Caco-2 (cell line): Measurements from ENCODE around the gene SCAND1. TPM values are rescaled to one million over a fixed set of nuclear protein-coding genes. Genes with fewer than 3 reads are reported as not detected.

Experiments
- BruUV-seq: library from RNA; stranded (reverse); fragments of 400-500 nt; replicated peaks from 2 replicates; lab custom pipeline; 2021; lab: Mats Ljungman, UMichigan
- CTCF ChIA-PET: fragments of 300-600 bp; sonication (Branson Sonifier 250); formaldehyde crosslinking; loops from one replicate; lab custom pipeline; 2022; ENCODE audit warnings: antibody characterized with exemption; lab: Charles Lee
- POLR2A ChIA-PET: fragments of 300-600 bp; sonication (Branson Sonifier 250); formaldehyde crosslinking; loops from one replicate; lab custom pipeline; 2022; ENCODE audit warnings: antibody characterized with exemption; lab: Charles Lee
- DNase-seq, 2 experiments: peaks; one replicate each; pipeline versions ENCODE4 v3.0.0 to v3.0.0-alpha.2; 2020 to 2022
- H3K27me3 ChIP-seq: replicated peaks from 2 replicates; pipeline ENCODE4 v1.6.0; 2011; ENCODE audit warnings: low read length; ENCODE audit not compliant: control insufficient read depth, insufficient read depth
- H3K36me3 ChIP-seq: 2 replicates; pipeline ENCODE4 v1.5.1; 2011; ENCODE audit warnings: low read length; ENCODE audit not compliant: control insufficient read depth, insufficient read depth
- H3K4me1 ChIP-seq: fragments of 250-450 bp; sonication (Bioruptor Pico); 2 replicates; pipeline ENCODE4 v1.5.1; 2020; ENCODE audit warnings: mild to moderate bottlenecking
- H3K4me3 ChIP-seq: 2 replicates; pipeline ENCODE4 v1.5.1; 2011; ENCODE audit warnings: low read depth, mild to moderate bottlenecking, control low read depth, low read length
- H3K9me3 ChIP-seq: fragments of 250-450 bp; sonication (Bioruptor Pico); 2 replicates; pipeline ENCODE4 v1.5.1; 2020; ENCODE audit warnings: mild to moderate bottlenecking, moderate library complexity
- H3K27ac Mint-ChIP-seq: one replicate; pipeline ENCODE4 v1.8.0; 2022; ENCODE audit warnings: mixed read lengths; ENCODE audit not compliant: unreplicated experiment
- H3K27me3 Mint-ChIP-seq: one replicate; pipeline ENCODE4 v1.8.0; 2022; ENCODE audit warnings: mixed read lengths; ENCODE audit not compliant: insufficient read depth, unreplicated experiment
- H3K36me3 Mint-ChIP-seq: one replicate; pipeline ENCODE4 v1.8.0; 2022; ENCODE audit warnings: mild to moderate bottlenecking, mixed read lengths; ENCODE audit not compliant: insufficient read depth, unreplicated experiment
- H3K4me1 Mint-ChIP-seq: one replicate; pipeline ENCODE4 v1.8.0; 2022; ENCODE audit warnings: low read depth, mixed read lengths; ENCODE audit not compliant: unreplicated experiment
- H3K4me3 Mint-ChIP-seq: one replicate; pipeline ENCODE4 v1.8.0; 2022; ENCODE audit warnings: mild to moderate bottlenecking, moderate library complexity, mixed read lengths; ENCODE audit not compliant: unreplicated experiment
- H3K9me3 Mint-ChIP-seq: one replicate; pipeline ENCODE4 v1.8.0; 2022; ENCODE audit warnings: mixed read lengths; ENCODE audit not compliant: unreplicated experiment
- CTCF ChIP-seq, 2 experiments: fragments of 200-600 bp in 1 of 2; IDR thresholded peaks; 1 replicate in 1 of 2; 2 replicates in 1 of 2; pipeline versions ENCODE4 v1.5.1 to v1.8.0; 2011 to 2022; ENCODE audit warnings: antibody characterized with exemption in 1 of 2, control low read depth in 1 of 2, inconsistent platforms in 1 of 2, low read depth in 1 of 2, low read length in 1 of 2, mild to moderate bottlenecking in 1 of 2, moderate library complexity in 1 of 2; ENCODE audit not compliant: insufficient read depth in 1 of 2, severe bottlenecking in 1 of 2, unreplicated experiment in 1 of 2
- intact Hi-C: fragments of 100-400 bp; cut with micrococcal nuclease; formaldehyde crosslinking; loops from one replicate; pipeline ENCODE4 v1.10.0; 2022; ENCODE audit not compliant: unreplicated experiment
- total RNA-seq: library from RNA; stranded (reverse); gene quantifications from 2 replicates; pipeline ENCODE4 v1.2.3, GENCODE V29; 2022

SCAND1 gene
- total RNA-seq, 1 experiment from 2014 or later, result 129 TPM

GRCh38 chr20:35972462-35972861, 18.2 kb upstream of the SCAND1 start:
- Mint-ChIP-seq H3K36me3 (no peaks in the 10 kb centered on the region), H3K9me3 (peaks cover 17% of the 10 kb centered on the region), H3K27ac (no peak overlapping the region), H3K27me3 (no peaks in the 10 kb centered on the region), H3K4me3 (no peak overlapping the region), H3K4me1 (peaks cover 22% of the 10 kb centered on the region)
- ChIA-PET POLR2A (interaction anchor here (0.9 kb wide), 1 partner anchor 18 kb away, joined by 4 read pairs; the partner anchor contains the start of gene SCAND1), CTCF (interaction anchor here (1.4 kb wide), 1 partner anchor 18 kb away, joined by 4 read pairs; the partner anchor contains the start of gene SCAND1)
- no peaks in the 10 kb centered on the region for H3K27me3 ChIP-seq
- intact Hi-C loops, result no loop called here
- H3K4me3 ChIP-seq, result no peak overlapping the region
- no peaks in the 10 kb centered on the region for H3K36me3 ChIP-seq
- no peak for DNase-seq
- no TSS peak for BruUV-seq
- peaks cover 11% of the 10 kb centered on the region; the same call in 1 of the 2 replicates for H3K9me3 ChIP-seq
- TF ChIP-seq CTCF (IDR thresholded peaks at IDR 0.05; ENCODE audit: insufficient read depth in 1 of 2, low read depth in 1 of 2, low read length in 1 of 2, severe bottlenecking in 1 of 2, unreplicated experiment in 1 of 2), result no peak
- peaks cover 16% of the 10 kb centered on the region for H3K4me1 ChIP-seq

- Mint-ChIP-seq H3K4me3 (no peak overlapping the region), H3K36me3 (no peaks in the 10 kb centered on the region), H3K27me3 (no peaks in the 10 kb centered on the region), H3K4me1 (peaks cover 22% of the 10 kb centered on the region), H3K27ac (no peak overlapping the region), H3K9me3 (peaks cover 17% of the 10 kb centered on the region)
- Histone ChIP-seq H3K27me3 (no peaks in the 10 kb centered on the region), H3K9me3 (peaks cover 11% of the 10 kb centered on the region; the same call in 1 of the 2 replicates), H3K4me1 (peaks cover 16% of the 10 kb centered on the region), H3K36me3 (no peaks in the 10 kb centered on the region), H3K4me3 (no peak overlapping the region)
- intact Hi-C loops, result no loop called here
- POLR2A ChIA-PET, result interaction anchor here (0.9 kb wide), 1 partner anchor 17 kb away, joined by 4 read pairs; the partner anchor contains the start of gene SCAND1
- no TSS peak for BruUV-seq
- no peak for TF ChIP-seq CTCF (IDR thresholded peaks at IDR 0.05; ENCODE audit: insufficient read depth in 1 of 2, low read depth in 1 of 2, low read length in 1 of 2, severe bottlenecking in 1 of 2, unreplicated experiment in 1 of 2)
- CTCF ChIA-PET, result interaction anchor here (1.4 kb wide), 1 partner anchor 17 kb away, joined by 4 read pairs; the partner anchor contains the start of gene SCAND1
- DNase-seq, result no peak
Measured at GRCh38 chr20:35971981-35972380, 17.7 kb upstream of the SCAND1 start.

- no peaks in the 10 kb centered on the region for H3K36me3 ChIP-seq
- H3K27me3 ChIP-seq, result no peaks in the 10 kb centered on the region
- Mint-ChIP-seq H3K27me3 (no peaks in the 10 kb centered on the region), H3K36me3 (no peaks in the 10 kb centered on the region), H3K4me3 (no peak overlapping the region), H3K9me3 (peaks cover 8% of the 10 kb centered on the region), H3K27ac (peak overlapping the region; percentile 1), H3K4me1 (peaks cover 22% of the 10 kb centered on the region)
- TF ChIP-seq CTCF (IDR thresholded peaks at IDR 0.05; ENCODE audit: insufficient read depth in 1 of 2, low read depth in 1 of 2, low read length in 1 of 2, severe bottlenecking in 1 of 2, unreplicated experiment in 1 of 2), result no peak
- ChIA-PET POLR2A (interaction anchor here (1.5 kb wide), 1 partner anchor 14 kb away, joined by 8 read pairs; the partner anchor contains the start of gene SCAND1), CTCF (interaction anchor here (0.5 to 3.5 kb wide), 4 partner anchors 14 to 188 kb away, joined by 3 to 17 read pairs (median 12); partner anchors contain the start of gene SCAND1)
- no TSS peak for BruUV-seq
- intact Hi-C loops, result loop anchor here (1.0 kb wide), 1 partner anchor 15 kb away; the partner anchor contains the start of gene SCAND1
- H3K9me3 ChIP-seq, result peaks cover 11% of the 10 kb centered on the region; the same call in 1 of the 2 replicates
- H3K4me1 ChIP-seq, result peaks cover 16% of the 10 kb centered on the region
- no peak overlapping the region for H3K4me3 ChIP-seq
- DNase-seq, result peak; percentile 41 to 43
Measured at GRCh38 chr20:35968930-35969329, 14.6 kb upstream of the SCAND1 start.
